KG1 (cell line): ENCODE measurements around the gene PLD5.

Source experiments
- DNase-seq: peaks from one replicate; lab custom pipeline; 2025; lab: John Stamatoyannopoulos, UW

Gene PLD5

DNA sequence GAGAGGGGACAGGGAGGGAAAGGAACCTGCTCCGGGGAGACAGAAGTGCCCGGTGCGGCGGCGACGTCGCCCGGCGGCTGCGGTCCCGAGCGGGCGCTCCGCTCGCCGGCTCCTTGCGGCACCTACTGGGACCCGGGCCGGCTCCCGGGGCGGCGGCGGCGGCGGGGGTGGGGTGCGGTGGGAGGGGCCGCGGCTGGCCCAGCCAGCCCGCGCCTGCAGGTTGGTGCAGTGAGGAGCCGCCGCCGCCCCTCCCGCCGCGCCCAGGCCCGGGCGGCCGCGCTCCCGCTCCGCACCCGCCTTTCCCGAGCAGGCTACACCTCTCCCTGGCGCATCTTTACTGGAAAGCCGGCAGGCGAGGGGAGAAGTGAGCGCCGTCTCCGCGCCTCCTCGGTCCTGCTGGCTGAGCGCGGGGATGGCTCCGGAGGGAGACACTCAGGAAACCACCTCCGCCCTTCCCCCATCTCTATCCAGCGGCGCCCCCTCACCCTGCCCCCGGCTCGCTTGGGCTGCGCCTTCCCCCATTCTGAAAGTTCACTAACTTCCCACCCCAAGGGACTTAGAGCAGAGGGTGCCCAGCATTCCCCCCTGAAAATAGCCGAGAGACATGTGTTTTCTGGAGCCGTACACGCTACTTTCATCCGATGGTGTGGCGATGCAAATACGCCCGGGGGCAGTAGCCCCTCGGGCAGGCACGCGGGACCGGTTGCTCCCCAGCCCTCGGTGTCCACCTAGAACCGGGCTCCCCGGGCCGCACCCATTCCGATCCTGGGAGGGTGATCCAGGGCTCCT is at the start of gene PLD5:
Gene PLD5 (minus strand): TSS at position 127 of the 789 bp plus-strand sequence.
- DNase-seq, result no peak

DNA sequence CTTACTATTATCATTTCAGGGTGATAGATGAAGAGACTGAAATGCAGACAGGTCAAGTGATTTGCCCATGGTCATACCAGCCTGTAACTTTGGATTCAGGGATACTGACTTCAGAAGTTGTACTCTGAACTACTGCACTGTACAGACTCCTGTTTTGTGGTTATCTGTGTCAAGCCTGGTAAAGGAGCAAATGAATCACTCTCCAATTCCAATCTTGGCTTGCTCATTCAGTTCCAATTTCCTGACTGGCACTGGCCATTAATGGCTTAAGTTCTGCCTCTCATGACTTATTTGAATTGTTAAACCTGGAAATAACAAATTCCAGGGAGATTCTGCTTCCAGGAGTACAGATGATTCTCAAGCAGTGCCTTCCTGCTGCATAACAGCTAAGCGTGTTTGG is 45.4 kb upstream of the PLD5 start:
- no peak for DNase-seq

GRCh38 chr1:242568666-242569065 is 44.2 kb upstream of the PLD5 start:
- no peak for DNase-seq

GRCh38 chr1:242567596-242567995 is 43.1 kb upstream of the PLD5 start:
- no peak for DNase-seq

DNA sequence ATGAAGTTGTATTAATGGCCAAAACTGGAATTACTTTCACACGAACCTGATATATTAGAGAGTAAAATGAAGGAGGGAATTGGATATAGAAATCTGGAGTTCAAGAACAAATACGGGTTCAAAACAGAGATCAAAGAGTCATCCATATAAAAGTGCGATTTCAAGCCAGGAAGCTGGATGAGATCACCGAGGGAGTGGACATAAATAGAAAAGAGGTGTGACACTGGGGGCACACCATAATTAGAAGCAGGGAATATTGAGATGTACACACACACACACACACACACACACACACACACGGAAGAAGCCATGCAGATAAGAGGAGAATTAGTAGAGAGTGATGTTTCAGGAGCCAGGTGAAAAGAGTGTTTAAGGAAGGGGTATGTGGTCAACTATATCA is 32.3 kb upstream of the PLD5 start:
- no peak for DNase-seq

- no peak for DNase-seq
Observed at GRCh38 chr1:242556276-242556675, 31.8 kb upstream of the PLD5 start.

DNA sequence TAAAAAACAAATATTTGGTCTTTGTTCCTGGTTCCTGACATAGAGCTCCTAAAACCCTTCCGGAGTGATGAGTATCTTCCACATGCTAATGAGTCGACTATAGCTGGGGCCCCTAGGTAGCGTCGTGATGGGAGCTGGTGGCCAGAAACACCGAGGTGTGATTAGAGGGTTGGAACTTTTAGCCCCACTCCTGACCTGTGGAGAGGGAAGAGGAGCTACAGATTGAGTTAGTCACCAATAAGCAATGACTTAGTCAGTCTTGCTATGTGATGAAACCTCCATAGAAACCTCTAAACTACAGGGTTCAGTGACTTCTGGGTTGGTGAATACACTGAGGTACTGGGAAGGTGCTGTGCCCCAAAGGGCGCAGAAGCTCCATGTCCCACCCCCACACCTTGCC is 30.1 kb upstream of the PLD5 start:
- DNase-seq, result no peak

DNA sequence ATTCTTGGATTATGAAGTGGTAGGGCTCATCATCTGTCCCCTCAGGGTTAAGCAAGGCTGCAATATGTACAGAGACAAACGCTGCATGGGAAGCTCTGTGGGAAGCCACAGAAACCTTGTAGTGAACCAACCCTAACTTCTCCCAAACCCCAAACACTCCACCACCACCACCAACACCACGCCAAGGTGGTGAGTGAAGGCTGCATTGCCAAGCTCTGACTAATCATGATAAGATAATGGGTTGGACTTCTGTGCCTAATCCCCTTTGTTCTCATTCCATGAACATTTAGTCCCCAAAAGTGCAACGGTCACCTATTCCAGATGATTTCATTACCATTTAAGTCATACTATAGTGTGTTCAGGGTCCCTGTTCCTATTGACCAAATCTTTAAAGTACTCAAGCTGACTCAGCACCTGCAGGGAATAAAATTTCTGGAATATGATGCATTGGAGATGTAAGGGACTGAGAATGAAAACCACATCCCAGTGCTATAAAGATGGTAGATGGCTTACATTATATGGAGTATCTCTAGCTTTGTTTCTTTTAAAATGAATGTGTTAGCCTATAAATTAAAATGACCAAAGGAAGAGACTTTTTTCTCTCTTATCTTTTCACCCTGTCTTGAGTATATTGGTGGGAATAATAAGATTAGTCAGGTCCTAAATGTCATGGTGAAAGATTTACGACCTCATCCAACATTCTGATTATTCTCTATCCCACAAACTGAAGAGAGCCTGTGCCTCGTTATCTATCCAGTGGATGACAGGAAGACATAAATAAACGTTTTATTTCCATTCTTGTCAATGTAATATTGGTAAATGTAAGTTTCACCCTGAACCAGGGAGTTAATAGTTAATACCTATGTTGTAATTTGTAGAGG is 22.6 kb upstream of the PLD5 start:
- no peak for DNase-seq

- no peak for DNase-seq
Observed at GRCh38 chr1:242546441-242546840, 21.9 kb upstream of the PLD5 start.

DNA sequence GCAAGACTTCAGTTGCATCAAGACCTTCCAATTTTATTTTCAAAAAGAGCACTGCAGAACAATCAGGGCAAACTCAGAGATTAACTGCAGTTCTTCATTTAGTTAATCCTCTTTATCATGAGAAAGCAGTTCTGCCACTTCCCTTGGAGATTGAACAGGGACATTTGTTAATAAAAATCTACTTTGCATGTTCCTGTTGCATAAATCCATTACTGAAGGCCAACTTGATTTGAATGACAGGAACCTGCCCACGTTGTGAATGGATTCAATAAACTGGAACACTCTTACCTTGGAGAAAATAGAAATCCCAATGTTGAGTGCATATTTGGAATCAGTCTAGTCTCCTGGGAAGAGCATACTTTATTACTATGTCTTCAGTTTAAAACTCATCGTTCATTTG is 19.6 kb upstream of the PLD5 start:
- no peak for DNase-seq

- no peak for DNase-seq
Observed at GRCh38 chr1:242542271-242542670, 17.8 kb upstream of the PLD5 start.

DNA sequence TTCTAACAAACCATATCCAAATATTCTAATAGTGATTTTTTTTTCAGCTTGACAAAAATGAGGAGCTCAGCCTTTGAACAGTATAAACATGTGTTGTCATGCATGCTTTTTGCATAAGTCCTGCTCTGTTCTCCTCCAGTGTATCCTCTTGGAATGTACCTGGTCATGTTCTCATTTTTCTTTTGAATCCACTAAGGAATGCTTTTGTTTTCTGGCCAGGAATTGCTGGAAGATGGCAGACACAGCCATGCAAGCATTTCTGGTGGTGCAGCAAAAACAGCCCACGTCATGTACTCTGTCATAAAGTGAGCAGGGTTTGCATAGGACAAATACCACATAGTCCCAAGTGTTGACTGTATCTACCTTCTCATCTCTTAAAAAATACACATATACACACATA is 11.5 kb upstream of the PLD5 start:
- no peak for DNase-seq

DNA sequence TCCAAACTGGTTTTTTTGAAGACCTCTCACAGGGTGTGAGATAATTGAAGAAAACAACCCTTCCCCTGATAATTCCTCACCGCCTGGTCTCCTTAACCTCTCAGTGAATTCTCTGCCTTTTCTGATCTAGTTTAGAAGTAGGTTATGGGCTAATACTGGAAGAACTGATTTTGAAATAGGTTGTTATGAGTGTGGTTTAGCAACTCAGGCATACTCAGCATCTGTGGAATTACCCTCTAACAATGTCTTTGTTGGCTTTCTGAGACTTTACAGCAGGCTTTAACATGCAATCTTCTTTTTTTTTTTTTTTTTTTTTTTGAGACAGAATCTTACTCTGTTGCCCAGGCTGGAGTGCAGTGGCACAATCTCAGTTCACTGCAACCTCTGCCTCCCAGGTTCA is 10.3 kb upstream of the PLD5 start:
- DNase-seq, result no peak

DNA sequence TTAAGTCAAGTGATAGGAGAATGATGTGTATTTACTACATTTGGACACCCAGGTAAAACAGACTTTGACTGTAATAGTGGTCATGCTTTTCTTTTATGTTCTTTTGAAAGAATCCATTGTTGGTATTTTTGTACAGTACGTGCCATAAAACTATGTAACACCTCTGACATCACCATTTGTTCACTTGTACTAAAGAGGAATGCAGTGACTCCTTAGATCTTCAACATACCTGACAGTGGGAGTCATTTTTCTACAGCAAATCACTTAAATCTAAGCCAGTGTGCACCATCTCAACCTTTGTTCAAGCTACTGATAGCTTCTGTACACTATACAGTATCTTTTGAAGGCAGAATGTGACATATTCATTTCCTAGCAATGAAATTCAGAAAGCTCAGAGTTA is 6.3 kb upstream of the PLD5 start:
- no peak for DNase-seq

GRCh38 chr1:242525769-242526168 is 1.3 kb upstream of the PLD5 start:
- DNase-seq, result no peak

DNA sequence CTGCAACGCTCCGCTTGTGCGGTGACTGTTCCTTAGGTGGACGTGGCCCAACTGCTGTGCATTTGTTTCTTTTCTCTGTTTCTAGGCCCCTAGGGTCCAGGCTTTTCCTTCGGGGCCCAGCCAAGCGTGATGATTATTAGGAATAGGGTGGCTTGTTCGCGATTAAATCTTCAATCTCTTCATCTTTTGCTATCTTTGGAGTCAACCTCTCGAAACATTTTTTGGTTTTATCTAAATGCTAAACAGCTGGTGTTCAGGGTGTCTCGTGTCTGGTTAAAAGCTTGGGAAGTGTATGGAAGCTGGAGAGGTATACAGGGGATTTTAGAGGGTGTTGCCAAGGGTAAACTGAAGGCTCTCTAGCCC is 844 bp upstream of the PLD5 start:
- no peak for DNase-seq

- DNase-seq, result no peak
Observed at GRCh38 chr1:242523719-242524570, 552 bp downstream of the PLD5 start.

DNA sequence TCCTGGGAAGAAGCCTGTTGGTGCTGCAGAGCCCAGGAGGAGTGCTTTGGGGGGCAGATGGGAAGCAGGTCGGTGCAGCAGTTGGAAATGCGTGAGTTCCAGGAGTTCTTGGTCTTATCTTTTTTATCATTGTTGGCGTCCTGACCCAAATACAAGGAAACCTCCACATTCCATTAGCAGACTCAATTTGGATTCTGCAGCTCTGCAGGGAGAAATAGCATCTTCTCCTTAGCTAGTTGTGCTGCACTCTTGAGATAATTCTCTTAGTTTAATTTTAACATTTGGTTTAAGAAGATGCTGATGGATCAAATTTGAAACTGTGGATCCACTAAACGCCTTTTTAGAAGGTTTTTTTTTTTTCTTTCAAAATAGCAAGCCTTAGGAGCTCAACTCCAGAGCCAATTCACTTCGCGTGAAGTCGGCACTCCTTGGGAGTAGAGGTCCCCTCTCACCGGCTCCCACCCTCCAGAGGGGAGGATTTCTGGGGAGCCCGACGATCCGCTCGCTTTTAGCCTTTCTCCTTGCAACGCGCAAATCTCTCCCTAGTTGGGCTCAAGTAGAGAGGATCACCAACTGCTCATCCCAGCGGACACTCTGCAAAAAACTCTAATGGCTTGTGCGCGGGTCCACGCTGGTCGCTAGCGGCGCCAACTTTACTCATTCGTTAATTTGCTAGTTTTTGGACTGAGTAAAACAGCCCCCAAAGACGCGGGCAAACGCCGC is 1.3 kb downstream of the PLD5 start:
- DNase-seq, result no peak

GRCh38 chr1:242522304-242522945 is 2.1 kb downstream of the PLD5 start:
- no peak for DNase-seq

GRCh38 chr1:242515555-242515954 is 8.9 kb downstream of the PLD5 start:
- no peak for DNase-seq

DNA sequence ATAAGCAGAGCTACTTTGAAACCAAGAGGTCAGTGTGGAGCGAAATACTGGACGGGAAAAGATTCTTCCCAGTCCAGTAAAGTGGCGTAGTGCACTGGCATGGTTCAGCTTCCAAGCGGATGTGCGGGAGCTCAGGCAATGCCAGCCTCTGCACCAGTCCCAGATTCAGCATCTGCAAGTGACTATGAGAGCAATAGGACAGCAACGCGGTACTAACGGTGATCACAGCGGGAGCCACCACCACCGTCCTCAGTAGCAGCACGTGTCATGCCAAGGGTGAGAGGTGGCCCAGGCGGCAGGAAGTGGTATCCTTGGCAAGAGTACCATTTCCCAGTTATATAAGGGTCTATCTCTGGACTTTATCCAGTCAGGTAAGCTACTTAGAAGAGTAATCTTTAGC is 17.8 kb downstream of the PLD5 start:
- DNase-seq, result no peak
